Measurements from ENCODE around the gene DFFB. TPM values are rescaled to one million over a fixed set of nuclear protein-coding genes. Genes with fewer than 3 reads are reported as not detected.

DFFB gene
- total and polyA plus RNA-seq, 2 donors (not counting 1 experiment from before 2014, with no cell fraction given): 6.4 to 7.6 TPM

GRCh38 chr1:3889936-3890335 is 32.7 kb downstream of the DFFB start:
- Histone ChIP-seq H3K4me1 (ENCODE audit: control insufficient read depth, extremely low read depth, insufficient read depth, low read length) (no peaks in the 10 kb centered on the region), H3K27me3 (ENCODE audit: control insufficient read depth, insufficient read depth, low read length) (no peaks in the 10 kb centered on the region), H4K20me1 (ENCODE audit: control insufficient read depth, extremely low read depth, insufficient read depth, low read length) (no peaks in the 10 kb centered on the region), H3K9me3 (ENCODE audit: control insufficient read depth, insufficient read depth, low read depth, low read length) (no peaks in the 10 kb centered on the region), H3K36me3 (ENCODE audit: control insufficient read depth, insufficient read depth, low read length) (peaks cover 3% of the 10 kb centered on the region), H3K79me2 (ENCODE audit: control insufficient read depth, insufficient read depth, low read length) (peaks cover 20% of the 10 kb centered on the region), H3K4me2 (ENCODE audit: extremely low read depth, insufficient read depth, low read length) (no peak overlapping the region), H2AFZ (ENCODE audit: low read length) (no peak overlapping the region), H3K4me3 (replicated peaks in 1 of 4; ENCODE audit: control extremely low read depth in 1 of 4, insufficient read depth in 1 of 4, low read depth in 3 of 4, low read length in 4 of 4) (no peak overlapping the region), H3K27ac (ENCODE audit: insufficient read depth, low read length) (no peak overlapping the region), H3K9ac (ENCODE audit: insufficient read depth, low read length) (no peak overlapping the region)
- DNase-seq (ENCODE audit: low read depth in 2 of 2): no peak
- TF ChIP-seq EZH2 (IDR thresholded peaks at IDR 0.05; ENCODE audit: low read length, missing control alignments) (no peak), CTCF (conservative IDR thresholded peaks at IDR 0.05 in 1 of 2, IDR thresholded peaks at IDR 0.05 in 1 of 2; ENCODE audit: low read depth in 1 of 2, low read length in 2 of 2) (no peak)

GRCh38 chr1:3890389-3891328 is 33.4 kb downstream of the DFFB start:
- peaks cover 2% of the 10 kb centered on the region for H3K4me1 ChIP-seq (ENCODE audit: control insufficient read depth, extremely low read depth, insufficient read depth, low read length)
- H3K27ac ChIP-seq (ENCODE audit: insufficient read depth, low read length): no peak overlapping the region
- no peak overlapping the region for H3K9ac ChIP-seq (ENCODE audit: insufficient read depth, low read length)
- H3K27me3 ChIP-seq (ENCODE audit: control insufficient read depth, insufficient read depth, low read length): no peaks in the 10 kb centered on the region
- no peaks in the 10 kb centered on the region for H4K20me1 ChIP-seq (ENCODE audit: control insufficient read depth, extremely low read depth, insufficient read depth, low read length)
- peaks cover 3% of the 10 kb centered on the region for H3K36me3 ChIP-seq (ENCODE audit: control insufficient read depth, insufficient read depth, low read length)
- peaks cover 27% of the 10 kb centered on the region for H3K79me2 ChIP-seq (ENCODE audit: control insufficient read depth, insufficient read depth, low read length)
- H3K4me2 ChIP-seq (ENCODE audit: extremely low read depth, insufficient read depth, low read length): no peak overlapping the region
- DNase-seq (ENCODE audit: low read depth in 2 of 2): no peak
- no peak overlapping the region for H3K4me3 ChIP-seq (replicated peaks in 1 of 4; ENCODE audit: control extremely low read depth in 1 of 4, insufficient read depth in 1 of 4, low read depth in 3 of 4, low read length in 4 of 4)
- H3K9me3 ChIP-seq (ENCODE audit: control insufficient read depth, insufficient read depth, low read depth, low read length): no peaks in the 10 kb centered on the region
- no peak overlapping the region for H2AFZ ChIP-seq (ENCODE audit: low read length)
- TF ChIP-seq CTCF (conservative IDR thresholded peaks at IDR 0.05 in 1 of 2, IDR thresholded peaks at IDR 0.05 in 1 of 2; ENCODE audit: low read depth in 1 of 2, low read length in 2 of 2) (no peak), EZH2 (IDR thresholded peaks at IDR 0.05; ENCODE audit: low read length, missing control alignments) (no peak)

- no peak overlapping the region for H3K9ac ChIP-seq (ENCODE audit: insufficient read depth, low read length)
- peaks cover 35% of the 10 kb centered on the region for H3K79me2 ChIP-seq (ENCODE audit: control insufficient read depth, insufficient read depth, low read length)
- H3K4me2 ChIP-seq (ENCODE audit: extremely low read depth, insufficient read depth, low read length): no peak overlapping the region
- no peaks in the 10 kb centered on the region for H3K27me3 ChIP-seq (ENCODE audit: control insufficient read depth, insufficient read depth, low read length)
- H2AFZ ChIP-seq (ENCODE audit: low read length): no peak overlapping the region
- H3K4me1 ChIP-seq (ENCODE audit: control insufficient read depth, extremely low read depth, insufficient read depth, low read length): peaks cover 6% of the 10 kb centered on the region
- TF ChIP-seq CTCF (conservative IDR thresholded peaks at IDR 0.05 in 1 of 2, IDR thresholded peaks at IDR 0.05 in 1 of 2; ENCODE audit: low read depth in 1 of 2, low read length in 2 of 2) (no peak), EZH2 (IDR thresholded peaks at IDR 0.05; ENCODE audit: low read length, missing control alignments) (no peak)
- H3K4me3 ChIP-seq (replicated peaks in 1 of 4; ENCODE audit: control extremely low read depth in 1 of 4, insufficient read depth in 1 of 4, low read depth in 3 of 4, low read length in 4 of 4): no peak overlapping the region
- H3K36me3 ChIP-seq (ENCODE audit: control insufficient read depth, insufficient read depth, low read length): peaks cover 3% of the 10 kb centered on the region
- no peaks in the 10 kb centered on the region for H3K9me3 ChIP-seq (ENCODE audit: control insufficient read depth, insufficient read depth, low read depth, low read length)
- DNase-seq (ENCODE audit: low read depth in 2 of 2): no peak
- no peaks in the 10 kb centered on the region for H4K20me1 ChIP-seq (ENCODE audit: control insufficient read depth, extremely low read depth, insufficient read depth, low read length)
- H3K27ac ChIP-seq (ENCODE audit: insufficient read depth, low read length): no peak overlapping the region
Measured at GRCh38 chr1:3891329-3891865, 34.1 kb downstream of the DFFB start.

All from fibroblast of lung (primary cell).